Chondrocyte (in vitro differentiated cells): ENCODE data around the gene FOXO3. TPM values are rescaled to one million over a fixed set of nuclear protein-coding genes. Genes with fewer than 3 reads are reported as not detected.

Source experiments
- DNase-seq: peaks from one replicate; pipeline ENCODE4 v3.0.0; 2021; ENCODE audit warnings: mixed read lengths, low spot score
- H3K27ac Mint-ChIP-seq: one replicate; pipeline ENCODE4 v1.8.0; 2021; ENCODE audit warnings: mild to moderate bottlenecking, moderate library complexity, mixed read lengths; ENCODE audit not compliant: unreplicated experiment
- H3K27me3 Mint-ChIP-seq: 2 replicates; pipeline ENCODE4 v1.8.0; 2021; ENCODE audit warnings: low read depth, mixed read lengths
- H3K36me3 Mint-ChIP-seq: 2 replicates; pipeline ENCODE4 v1.8.0; 2021; ENCODE audit warnings: low read depth, mixed read lengths
- H3K4me1 Mint-ChIP-seq: 2 replicates; pipeline ENCODE4 v1.8.0; 2021; ENCODE audit warnings: low read depth, mild to moderate bottlenecking, mixed read lengths
- H3K4me3 Mint-ChIP-seq: one replicate; pipeline ENCODE4 v1.8.0; 2021; ENCODE audit warnings: mild to moderate bottlenecking, moderate library complexity, mixed read lengths; ENCODE audit not compliant: unreplicated experiment
- H3K9me3 Mint-ChIP-seq: 2 replicates; pipeline ENCODE4 v1.8.0; 2021; ENCODE audit warnings: low read depth, mixed read lengths
- total RNA-seq: library from RNA; stranded (reverse); gene quantifications from 3 replicates; pipeline ENCODE4 v1.2.1, GENCODE V29; 2021
- TF ChIP-seq, protein P1 (sequence below): fragments of 200-600 bp; sonication (generic); IDR thresholded peaks from 2 replicates; pipeline ENCODE4 v1.5.0; 2021; ENCODE audit warnings: antibody characterized with exemption, mild to moderate bottlenecking, moderate library complexity

FOXO3 gene
- total RNA-seq, 1 donor from 2014 or later, result 45.0 TPM

DNA sequence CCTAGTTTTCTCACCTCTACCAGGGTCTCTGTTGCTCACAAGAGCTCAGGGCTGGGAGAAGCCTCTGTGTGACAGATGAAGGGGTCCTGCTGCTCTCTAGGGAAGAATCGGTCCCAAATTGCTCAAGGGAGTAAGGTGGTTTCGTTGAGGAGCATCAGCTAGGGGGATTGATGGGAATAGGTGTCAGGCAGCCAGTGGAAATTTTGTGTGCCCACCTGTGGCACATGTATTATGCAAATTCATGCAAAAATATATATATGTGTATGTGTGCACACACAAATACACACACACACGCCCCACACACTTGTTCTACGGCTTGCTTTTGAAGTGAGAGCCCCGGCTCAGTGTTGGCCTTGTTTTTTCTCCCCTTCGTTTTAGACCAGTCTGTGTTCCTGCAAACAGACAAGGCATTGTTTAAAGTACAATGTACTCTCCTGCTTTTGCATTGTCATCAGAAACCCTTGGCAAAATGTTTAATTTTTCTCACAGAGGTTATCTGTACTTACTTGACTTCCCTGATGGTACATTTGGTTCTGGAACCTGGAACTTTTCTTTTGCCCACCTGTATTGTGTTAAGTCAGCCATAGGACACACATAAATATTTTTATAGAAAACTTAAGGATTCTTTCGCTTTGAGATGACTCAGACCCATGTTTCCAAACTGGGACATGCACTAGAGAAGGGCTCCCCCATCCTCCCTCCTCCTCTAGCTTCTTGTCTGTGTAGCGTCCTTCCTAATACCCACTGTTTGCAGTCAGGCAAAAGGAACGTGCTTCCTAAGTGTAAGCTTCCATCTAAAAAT, 26.7 kb downstream of the FOXO3 start:
- Mint-ChIP-seq H3K27me3 (no peaks in the 10 kb centered on the region), H3K36me3 (no peaks in the 10 kb centered on the region), H3K9me3 (no peaks in the 10 kb centered on the region), H3K4me1 (peaks cover 93% of the 10 kb centered on the region), H3K27ac (peak overlapping the region; percentile 94), H3K4me3 (no peak overlapping the region)
- TF ChIP-seq, protein P1, sequence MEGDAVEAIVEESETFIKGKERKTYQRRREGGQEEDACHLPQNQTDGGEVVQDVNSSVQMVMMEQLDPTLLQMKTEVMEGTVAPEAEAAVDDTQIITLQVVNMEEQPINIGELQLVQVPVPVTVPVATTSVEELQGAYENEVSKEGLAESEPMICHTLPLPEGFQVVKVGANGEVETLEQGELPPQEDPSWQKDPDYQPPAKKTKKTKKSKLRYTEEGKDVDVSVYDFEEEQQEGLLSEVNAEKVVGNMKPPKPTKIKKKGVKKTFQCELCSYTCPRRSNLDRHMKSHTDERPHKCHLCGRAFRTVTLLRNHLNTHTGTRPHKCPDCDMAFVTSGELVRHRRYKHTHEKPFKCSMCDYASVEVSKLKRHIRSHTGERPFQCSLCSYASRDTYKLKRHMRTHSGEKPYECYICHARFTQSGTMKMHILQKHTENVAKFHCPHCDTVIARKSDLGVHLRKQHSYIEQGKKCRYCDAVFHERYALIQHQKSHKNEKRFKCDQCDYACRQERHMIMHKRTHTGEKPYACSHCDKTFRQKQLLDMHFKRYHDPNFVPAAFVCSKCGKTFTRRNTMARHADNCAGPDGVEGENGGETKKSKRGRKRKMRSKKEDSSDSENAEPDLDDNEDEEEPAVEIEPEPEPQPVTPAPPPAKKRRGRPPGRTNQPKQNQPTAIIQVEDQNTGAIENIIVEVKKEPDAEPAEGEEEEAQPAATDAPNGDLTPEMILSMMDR, result no peak
- DNase-seq, result no peak

DNA sequence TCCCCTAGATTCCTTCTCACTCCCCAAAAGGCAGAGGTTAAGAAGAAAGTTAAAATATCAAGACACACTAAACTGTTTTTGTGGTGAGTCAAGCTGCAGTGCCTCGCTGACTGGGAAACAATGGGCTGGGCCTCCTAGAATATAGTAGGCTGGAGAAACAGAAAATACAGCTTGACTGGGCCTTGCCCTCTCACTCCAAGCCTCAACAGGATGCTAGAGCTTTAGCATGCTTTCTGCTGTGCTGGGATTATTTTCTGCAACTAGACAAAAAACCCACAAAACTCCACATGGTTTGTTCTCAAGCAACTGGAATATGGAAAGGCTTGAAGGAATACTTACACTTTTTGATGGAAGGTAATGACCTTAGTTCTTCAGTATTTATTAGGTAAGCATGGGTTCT, 27.9 kb downstream of the FOXO3 start:
- peak overlapping the region; percentile 42 for H3K4me3 Mint-ChIP-seq
- TF ChIP-seq, protein P1, result no peak
- H3K27ac Mint-ChIP-seq, result peak overlapping the region; percentile 94
- DNase-seq, result no peak
- H3K36me3 Mint-ChIP-seq, result no peaks in the 10 kb centered on the region
- H3K9me3 Mint-ChIP-seq, result no peaks in the 10 kb centered on the region
- H3K4me1 Mint-ChIP-seq, result peaks cover 92% of the 10 kb centered on the region
- H3K27me3 Mint-ChIP-seq, result no peaks in the 10 kb centered on the region

DNA sequence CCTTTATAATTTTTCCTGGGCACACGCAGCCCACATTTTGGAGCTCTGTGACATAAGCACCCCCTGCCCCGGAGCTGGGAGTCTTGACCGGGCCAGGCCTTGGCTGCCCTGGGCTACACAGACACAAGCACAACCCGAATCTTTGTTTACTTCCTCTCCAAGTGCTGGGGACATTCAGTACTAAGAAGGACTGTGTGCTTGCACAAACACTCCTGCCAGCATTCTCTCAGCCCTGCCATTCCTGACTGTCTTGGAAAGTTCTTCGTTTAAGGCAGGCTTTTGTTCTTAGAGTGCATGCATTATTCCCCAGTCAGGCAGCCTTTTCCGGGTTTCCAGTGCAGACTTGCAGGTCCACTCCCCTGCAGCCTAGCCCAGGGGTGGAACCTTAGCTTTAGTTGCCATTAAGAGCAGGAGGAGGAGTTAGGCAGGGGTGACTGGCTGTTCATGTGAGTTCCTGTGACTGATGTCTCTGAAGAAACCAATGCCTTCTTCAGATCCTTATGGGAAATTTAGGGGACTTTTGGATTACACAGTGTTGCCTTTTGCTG, 28.6 kb downstream of the FOXO3 start:
- peak overlapping the region; percentile 94 for H3K27ac Mint-ChIP-seq
- no peak for DNase-seq
- H3K36me3 Mint-ChIP-seq, result no peaks in the 10 kb centered on the region
- no peaks in the 10 kb centered on the region for H3K9me3 Mint-ChIP-seq
- TF ChIP-seq, protein P1, result no peak
- H3K27me3 Mint-ChIP-seq, result no peaks in the 10 kb centered on the region
- H3K4me3 Mint-ChIP-seq, result peak overlapping the region; percentile 42
- peaks cover 92% of the 10 kb centered on the region for H3K4me1 Mint-ChIP-seq

DNA sequence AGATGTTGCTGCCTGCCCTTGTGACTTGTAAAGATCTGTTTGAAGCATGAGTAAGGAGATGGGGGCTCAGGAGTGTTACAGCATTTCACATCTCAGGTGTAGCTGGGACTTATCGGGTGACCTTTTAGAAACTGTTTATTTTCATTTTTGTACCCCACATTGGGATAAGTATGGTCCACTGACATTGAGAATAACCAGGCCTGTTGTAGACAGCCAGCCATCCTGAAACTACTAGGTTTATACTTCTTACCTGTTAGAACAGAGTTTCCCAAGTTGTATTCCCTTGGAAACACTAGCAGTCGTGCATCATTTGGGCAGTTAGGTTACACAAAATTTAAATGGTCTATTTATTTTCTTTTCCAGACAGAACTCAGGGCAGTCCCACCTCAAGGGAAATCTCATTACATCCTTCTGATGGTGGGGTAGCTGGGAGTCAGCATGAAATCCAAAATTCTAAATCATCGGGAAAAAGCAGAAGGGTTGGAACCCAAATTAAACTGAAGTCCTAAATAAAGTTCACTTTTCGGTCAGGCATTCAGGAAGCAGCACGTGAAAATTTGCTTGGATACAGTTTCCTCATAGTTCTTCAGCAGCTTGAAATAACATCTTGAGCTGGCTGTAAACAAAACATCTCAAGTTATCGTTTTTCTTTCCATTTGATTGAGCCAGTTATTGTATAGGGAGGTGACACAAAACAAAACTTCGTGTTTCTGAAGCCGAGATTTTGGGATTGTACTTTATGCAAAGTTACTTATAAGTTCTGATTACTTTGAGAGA, 30.5 kb downstream of the FOXO3 start:
- Mint-ChIP-seq H3K36me3 (no peaks in the 10 kb centered on the region), H3K9me3 (no peaks in the 10 kb centered on the region), H3K27ac (peak overlapping the region; percentile 77), H3K27me3 (no peaks in the 10 kb centered on the region), H3K4me3 (no peak overlapping the region), H3K4me1 (peaks cover 96% of the 10 kb centered on the region)
- DNase-seq, result no peak
- TF ChIP-seq, protein P1, result no peak
